ENCODE results near the gene PCDHA13. TPM values are rescaled to one million over a fixed set of nuclear protein-coding genes. Genes with fewer than 3 reads are reported as not detected.
A peak's percentile ranks its signal among the peaks of the same experiment; 100 is the strongest.
"Not testable (repeated sequence)": the region's sequence is repeated elsewhere in the genome, so short reads cannot be mapped to it uniquely, and the experiment has no call there.

The PCDHA13 gene, protein sequence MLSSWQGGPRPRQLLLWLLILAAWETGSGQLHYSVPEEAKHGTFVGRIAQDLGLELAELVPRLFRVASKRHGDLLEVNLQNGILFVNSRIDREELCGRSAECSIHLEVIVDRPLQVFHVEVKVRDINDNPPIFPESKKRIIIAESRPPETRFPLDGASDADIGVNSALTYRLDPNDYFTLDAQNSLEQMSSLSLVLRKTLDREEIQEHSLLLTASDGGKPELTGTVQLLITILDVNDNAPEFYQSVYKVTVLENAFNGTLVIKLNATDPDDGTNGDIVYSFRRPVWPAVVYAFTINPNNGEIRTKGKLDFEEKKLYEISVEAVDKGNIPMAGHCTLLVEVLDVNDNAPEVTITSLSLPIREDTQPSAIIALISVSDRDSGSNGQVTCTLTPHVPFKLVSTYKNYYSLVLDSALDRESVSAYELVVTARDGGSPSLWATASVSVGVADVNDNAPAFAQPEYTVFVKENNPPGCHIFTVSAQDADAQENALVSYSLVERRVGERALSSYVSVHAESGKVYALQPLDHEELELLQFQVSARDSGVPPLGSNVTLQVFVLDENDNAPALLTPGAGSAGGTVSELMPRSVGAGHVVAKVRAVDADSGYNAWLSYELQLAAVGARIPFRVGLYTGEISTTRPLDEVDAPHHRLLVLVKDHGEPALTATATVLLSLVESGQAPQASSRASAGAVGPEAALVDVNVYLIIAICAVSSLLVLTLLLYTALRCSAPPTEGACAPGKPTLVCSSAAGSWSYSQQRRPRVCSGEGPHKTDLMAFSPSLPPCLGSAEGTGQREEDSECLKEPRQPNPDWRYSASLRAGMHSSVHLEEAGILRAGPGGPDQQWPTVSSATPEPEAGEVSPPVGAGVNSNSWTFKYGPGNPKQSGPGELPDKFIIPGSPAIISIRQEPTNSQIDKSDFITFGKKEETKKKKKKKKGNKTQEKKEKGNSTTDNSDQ
- total RNA-seq: not detected

DNA sequence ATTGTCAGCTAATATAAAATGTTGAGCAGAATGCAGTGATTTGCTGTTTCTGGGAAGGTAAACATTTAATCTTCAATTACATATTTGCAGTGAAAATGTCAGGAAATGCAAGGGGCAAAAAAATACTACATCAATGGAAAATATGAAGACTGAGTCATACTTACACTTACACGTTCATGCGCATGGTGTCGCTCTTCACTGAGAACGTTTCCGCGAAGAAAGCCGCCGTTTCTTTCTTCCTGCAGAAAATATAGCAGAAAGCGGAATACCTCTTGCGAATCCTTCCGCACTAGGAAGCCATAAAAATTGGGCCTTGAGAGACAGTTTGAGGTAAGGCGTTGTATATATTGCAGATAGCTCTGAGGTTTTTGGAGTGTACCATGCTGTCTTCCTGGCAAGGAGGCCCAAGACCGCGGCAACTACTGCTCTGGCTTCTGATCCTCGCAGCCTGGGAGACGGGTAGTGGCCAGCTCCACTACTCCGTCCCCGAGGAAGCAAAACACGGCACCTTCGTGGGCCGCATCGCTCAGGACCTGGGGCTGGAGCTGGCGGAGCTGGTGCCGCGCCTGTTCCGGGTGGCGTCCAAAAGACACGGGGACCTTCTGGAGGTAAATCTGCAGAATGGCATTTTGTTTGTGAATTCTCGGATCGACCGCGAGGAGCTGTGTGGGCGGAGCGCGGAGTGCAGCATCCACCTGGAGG lies at the start of gene PCDHA13:
Gene PCDHA13, plus strand, starts transcription at position 236 of the 702 bp plus-strand sequence. Its CDS starts 145 bp downstream, at position 381.
- no peak for DNase-seq (ENCODE audit: low read depth in 2 of 3, low spot score in 2 of 3)

DNA sequence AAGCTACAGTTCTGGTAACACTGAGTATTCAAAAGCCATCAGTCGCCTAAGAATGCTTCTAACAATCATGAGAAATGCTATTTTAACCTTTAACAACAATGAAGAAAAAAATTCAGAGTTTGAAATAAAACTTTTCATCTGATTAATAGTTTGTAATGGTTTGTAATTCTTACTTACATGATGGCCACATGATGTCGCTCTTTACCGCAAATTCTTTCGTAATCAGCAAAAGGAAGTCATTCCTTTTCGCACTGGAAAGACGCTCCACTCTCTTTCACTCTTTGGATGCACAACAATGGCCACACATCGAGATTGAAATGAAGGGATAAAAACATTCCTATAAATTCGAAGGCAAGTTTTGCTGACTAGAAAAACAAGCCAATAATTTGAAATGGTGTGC lies 47.9 kb upstream of the PCDHA13 start, which contains the start of gene PCDHA7:
Gene PCDHA7, plus strand, starts transcription at position 277 of the 400 bp plus-strand sequence. Its CDS starts 115 bp downstream, at position 392.
- no peak for DNase-seq (ENCODE audit: low read depth in 2 of 3, low spot score in 2 of 3)

DNA sequence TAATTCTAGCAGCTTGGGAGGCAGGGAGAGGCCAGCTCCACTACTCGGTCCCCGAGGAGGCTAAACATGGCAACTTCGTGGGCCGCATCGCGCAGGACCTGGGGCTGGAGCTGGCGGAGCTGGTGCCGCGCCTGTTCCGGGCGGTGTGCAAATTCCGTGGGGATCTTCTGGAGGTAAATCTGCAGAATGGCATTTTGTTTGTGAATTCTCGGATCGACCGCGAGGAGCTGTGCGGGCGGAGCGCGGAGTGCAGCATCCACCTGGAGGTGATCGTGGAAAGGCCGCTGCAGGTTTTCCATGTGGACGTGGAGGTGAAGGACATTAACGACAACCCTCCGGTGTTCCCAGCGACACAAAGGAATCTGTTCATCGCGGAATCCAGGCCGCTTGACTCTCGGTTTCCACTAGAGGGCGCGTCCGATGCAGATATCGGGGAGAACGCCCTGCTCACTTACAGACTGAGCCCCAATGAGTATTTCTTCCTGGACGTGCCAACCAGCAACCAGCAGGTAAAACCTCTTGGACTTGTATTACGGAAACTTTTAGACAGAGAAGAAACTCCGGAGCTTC lies 47.4 kb upstream of the PCDHA13 start:
- DNase-seq (ENCODE audit: low read depth in 2 of 3, low spot score in 2 of 3): not testable (repeated sequence)

DNA sequence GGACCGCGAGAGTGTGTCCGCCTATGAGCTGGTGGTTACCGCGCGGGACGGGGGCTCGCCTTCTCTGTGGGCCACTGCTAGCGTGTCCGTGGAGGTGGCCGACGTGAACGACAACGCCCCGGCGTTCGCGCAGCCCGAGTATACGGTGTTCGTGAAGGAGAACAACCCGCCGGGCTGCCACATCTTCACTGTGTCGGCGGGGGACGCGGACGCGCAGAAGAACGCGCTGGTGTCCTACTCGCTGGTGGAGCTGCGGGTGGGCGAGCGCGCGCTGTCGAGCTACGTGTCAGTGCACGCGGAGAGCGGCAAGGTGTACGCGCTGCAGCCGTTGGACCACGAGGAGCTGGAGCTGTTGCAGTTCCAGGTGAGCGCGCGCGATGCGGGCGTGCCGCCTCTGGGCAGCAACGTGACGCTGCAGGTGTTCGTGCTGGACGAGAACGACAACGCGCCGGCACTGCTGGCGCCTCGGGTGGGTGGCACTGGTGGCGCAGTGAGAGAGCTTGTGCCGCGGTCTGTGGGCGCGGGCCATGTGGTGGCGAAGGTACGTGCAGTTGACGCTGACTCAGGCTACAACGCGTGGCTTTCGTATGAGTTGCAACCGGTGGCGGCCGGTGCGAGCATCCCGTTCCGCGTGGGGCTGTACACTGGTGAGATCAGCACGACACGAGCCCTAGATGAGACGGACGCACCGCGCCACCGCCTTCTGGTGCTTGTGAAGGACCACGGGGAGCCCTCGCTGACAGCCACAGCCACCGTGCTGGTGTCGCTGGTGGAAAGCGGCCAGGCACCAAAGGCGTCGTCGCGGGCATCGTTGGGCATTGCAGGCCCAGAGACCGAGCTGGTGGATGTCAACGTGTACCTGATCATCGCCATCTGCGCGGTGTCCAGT lies 46.1 kb upstream of the PCDHA13 start:
- no peak for DNase-seq (ENCODE audit: low read depth in 2 of 3, low spot score in 2 of 3)

DNA sequence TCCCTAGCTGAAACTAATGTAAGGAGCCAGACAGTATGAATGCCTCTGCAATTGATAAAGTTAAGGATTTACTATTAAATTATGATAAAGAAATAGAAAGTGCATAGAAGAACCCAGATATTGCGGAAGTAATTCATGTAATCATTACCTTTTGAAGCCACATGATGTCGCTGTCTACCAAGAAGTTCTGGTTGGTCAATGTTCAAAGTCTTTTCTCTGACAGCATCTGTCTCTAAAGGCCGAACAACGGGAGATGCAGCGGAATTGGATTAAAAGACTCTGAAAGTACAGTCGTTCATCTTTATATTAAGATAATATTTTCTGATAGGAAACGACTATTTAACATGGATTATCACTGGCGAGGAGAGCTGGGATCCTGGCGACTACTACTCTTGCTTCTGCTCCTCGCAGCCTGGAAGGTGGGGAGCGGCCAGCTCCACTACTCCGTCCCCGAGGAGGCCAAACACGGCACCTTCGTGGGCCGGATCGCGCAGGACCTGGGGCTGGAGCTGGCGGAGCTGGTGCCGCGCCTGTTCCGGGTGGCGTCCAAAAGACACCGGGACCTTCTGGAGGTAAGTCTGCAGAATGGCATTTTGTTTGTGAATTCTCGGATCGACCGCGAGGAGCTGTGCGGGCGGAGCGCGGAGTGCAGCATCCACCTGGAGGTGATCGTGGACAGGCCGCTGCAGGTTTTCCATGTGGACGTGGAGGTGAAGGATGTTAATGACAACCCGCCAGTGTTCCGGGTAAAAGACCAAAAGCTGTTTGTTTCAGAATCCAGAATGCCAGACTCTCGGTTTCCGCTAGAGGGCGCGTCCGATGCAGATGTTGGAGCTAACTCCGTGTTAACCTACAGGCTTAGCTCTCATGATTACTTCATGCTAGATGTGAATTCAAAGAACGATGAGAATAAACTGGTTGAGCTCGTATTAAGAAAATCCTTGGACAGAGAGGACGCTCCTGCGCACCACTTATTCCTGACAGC lies 40.7 kb upstream of the PCDHA13 start, which contains the start of gene PCDHA8:
Gene PCDHA8, plus strand, starts transcription at position 210 of the 985 bp plus-strand sequence. Its CDS starts 135 bp downstream, at position 345.
- no peak for DNase-seq (ENCODE audit: low read depth in 2 of 3, low spot score in 2 of 3)

DNA sequence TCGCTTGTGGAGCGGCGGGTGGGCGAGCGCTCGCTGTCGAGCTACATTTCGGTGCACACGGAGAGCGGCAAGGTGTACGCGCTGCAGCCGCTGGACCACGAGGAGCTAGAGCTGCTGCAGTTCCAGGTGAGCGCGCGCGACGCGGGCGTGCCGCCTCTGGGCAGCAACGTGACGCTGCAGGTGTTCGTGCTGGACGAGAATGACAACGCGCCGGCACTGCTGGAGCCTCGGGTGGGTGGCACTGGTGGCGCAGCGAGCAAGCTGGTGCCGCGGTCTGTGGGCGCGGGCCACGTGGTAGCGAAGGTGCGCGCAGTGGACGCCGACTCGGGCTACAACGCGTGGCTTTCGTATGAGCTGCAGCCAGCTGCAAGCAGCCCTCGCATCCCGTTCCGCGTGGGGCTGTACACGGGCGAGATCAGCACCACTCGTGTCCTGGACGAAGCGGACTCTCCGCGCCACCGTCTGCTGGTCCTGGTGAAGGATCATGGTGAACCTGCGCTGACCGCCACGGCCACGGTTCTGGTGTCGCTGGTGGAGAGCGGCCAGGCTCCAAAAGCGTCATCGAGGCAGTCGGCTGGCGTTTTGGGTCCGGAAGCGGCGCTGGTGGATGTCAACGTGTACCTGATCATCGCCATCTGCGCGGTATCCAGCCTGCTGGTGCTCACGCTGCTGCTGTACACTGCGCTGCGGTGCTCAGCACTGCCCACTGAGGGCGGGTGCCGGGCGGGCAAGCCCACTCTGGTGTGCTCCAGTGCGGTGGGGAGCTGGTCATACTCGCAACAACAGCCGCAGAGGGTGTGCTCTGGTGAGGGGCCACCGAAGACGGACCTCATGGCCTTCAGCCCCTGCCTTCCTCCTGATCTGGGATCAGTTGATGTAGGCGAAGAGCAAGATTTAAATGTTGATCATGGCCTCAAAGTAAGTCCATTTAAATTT lies 38.9 kb upstream of the PCDHA13 start:
- DNase-seq (ENCODE audit: low read depth in 2 of 3, low spot score in 2 of 3): no peak

DNA sequence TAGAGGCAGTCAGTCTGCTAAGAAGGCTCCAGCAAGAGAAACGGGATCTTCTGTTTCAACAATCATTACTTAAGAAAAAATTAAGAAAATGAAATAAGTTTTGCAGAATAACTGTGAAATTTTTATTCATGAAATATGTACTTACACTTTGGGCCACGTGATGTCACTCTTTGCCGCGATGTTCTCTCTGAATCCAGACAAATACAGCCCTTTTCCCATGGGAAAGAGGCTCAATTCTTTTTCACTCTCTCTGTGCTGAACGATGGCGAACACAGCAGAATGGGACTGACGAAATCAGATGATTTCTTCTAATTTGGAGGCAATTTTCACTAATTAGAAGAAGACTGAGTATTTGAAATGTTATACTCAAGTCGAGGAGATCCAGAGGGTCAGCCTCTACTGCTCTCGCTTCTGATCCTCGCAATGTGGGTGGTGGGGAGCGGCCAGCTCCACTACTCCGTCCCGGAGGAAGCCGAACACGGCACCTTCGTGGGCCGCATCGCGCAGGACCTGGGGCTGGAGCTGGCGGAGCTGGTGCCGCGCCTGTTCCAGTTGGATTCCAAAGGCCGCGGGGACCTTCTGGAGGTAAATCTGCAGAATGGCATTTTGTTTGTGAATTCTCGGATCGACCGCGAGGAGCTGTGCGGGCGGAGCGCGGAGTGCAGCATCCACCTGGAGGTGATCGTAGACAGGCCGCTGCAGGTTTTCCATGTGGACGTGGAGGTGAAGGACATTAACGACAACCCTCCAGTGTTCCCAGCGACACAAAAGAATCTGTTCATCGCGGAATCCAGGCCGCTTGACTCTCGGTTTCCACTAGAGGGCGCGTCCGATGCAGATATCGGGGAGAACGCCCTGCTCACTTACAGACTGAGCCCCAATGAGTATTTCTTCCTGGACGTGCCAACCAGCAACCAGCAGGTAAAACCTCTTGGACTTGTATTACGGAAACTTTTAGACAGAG lies 33.5 kb upstream of the PCDHA13 start, which contains the start of gene PCDHA9:
Gene PCDHA9, plus strand, starts transcription at position 244 of the 964 bp plus-strand sequence. Its CDS starts 114 bp downstream, at position 358.
- not testable (repeated sequence) for DNase-seq (ENCODE audit: low read depth in 2 of 3, low spot score in 2 of 3)

DNA sequence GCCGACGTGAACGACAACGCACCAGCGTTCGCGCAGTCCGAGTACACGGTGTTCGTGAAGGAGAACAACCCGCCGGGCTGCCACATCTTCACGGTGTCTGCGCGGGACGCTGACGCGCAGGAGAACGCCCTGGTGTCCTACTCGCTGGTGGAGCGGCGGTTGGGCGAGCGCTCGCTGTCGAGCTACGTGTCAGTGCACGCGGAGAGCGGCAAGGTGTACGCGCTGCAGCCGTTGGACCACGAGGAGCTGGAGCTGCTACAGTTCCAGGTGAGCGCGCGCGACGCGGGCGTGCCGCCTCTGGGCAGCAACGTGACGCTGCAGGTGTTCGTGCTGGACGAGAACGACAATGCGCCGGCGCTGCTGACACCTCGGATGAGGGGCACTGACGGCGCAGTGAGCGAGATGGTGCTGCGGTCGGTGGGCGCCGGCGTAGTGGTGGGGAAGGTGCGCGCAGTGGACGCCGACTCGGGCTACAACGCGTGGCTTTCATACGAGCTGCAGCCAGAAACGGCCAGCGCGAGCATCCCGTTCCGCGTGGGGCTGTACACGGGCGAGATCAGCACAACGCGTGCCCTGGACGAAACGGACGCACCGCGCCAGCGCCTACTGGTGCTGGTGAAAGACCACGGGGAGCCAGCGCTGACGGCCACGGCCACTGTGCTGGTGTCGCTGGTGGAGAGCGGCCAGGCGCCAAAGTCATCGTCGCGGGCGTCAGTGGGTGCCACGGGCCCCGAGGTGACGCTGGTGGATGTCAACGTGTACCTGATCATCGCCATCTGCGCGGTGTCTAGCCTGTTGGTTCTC lies 31.9 kb upstream of the PCDHA13 start:
- not testable (repeated sequence) for DNase-seq (ENCODE audit: low read depth in 2 of 3, low spot score in 2 of 3)

DNA sequence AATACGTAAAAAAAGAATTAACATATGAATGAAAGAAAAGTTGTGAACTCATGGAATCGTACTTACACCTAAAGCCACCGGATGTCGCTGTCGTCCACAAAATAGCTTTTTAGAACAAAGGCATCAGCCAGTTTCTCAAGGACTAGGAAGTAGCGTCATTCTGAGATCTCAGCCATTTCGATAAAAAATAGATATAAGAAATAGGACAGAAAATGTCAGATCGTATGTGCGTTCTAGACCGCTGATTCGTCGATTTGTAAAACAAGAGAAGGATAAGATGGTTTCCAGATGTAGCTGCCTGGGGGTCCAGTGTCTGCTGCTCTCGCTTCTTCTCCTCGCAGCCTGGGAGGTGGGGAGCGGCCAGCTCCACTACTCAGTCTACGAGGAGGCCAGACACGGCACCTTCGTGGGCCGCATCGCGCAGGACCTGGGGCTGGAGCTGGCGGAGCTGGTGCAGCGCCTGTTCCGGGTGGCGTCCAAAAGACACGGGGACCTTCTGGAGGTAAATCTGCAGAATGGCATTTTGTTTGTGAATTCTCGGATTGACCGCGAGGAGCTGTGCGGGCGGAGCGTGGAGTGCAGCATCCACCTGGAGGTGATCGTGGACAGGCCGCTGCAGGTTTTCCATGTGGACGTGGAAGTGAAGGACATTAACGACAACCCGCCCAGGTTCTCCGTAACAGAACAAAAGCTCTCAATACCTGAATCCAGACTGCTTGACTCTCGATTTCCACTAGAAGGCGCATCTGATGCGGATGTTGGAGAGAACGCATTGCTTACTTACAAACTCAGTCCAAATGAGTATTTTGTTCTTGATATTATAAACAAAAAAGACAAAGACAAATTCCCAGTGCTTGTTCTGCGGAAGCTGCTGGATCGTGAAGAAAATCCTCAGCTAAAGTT lies 25.9 kb upstream of the PCDHA13 start, which contains the start of gene PCDHA10:
Gene PCDHA10, plus strand, starts transcription at position 126 of the 903 bp plus-strand sequence. Its CDS starts 152 bp downstream, at position 278.
- peak in 1 of 3 donors; percentile 24 for DNase-seq (ENCODE audit: low read depth in 2 of 3, low spot score in 2 of 3)

DNA sequence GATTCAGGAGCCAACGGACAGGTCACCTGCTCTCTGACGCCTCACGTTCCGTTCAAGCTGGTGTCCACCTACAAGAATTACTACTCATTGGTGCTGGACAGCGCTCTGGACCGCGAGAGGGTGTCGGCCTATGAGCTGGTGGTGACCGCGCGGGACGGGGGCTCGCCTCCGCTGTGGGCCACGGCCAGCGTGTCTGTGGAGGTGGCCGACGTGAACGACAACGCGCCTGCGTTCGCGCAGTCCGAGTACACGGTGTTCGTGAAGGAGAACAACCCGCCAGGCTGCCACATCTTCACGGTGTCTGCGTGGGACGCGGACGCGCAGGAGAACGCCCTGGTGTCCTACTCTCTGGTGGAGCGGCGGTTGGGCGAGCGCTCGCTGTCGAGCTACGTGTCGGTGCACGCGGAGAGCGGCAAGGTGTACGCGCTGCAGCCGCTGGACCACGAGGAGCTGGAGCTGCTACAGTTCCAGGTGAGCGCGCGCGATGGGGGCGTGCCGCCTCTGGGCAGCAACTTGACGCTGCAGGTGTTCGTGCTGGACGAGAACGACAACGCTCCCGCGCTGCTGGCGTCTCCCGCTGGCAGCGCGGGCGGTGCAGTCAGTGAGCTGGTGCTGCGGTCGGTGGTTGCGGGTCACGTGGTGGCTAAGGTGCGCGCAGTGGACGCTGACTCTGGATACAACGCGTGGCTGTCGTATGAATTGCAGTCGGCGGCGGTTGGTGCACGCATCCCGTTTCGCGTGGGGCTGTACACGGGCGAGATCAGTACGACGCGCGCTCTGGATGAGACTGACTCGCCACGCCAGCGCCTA lies 24.5 kb upstream of the PCDHA13 start:
- no peak for DNase-seq (ENCODE audit: low read depth in 2 of 3, low spot score in 2 of 3)

DNA sequence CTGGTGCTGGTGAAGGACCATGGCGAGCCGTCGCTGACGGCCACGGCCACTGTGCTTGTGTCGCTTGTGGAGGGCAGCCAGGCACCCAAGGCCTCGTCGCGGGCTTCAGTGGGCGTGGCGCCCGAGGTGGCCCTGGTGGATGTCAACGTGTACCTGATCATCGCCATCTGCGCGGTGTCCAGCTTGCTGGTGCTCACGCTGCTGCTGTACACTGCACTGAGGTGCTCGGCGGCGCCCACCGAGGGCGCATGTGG lies 24.0 kb upstream of the PCDHA13 start:
- no peak for DNase-seq (ENCODE audit: low read depth in 2 of 3, low spot score in 2 of 3)

DNA sequence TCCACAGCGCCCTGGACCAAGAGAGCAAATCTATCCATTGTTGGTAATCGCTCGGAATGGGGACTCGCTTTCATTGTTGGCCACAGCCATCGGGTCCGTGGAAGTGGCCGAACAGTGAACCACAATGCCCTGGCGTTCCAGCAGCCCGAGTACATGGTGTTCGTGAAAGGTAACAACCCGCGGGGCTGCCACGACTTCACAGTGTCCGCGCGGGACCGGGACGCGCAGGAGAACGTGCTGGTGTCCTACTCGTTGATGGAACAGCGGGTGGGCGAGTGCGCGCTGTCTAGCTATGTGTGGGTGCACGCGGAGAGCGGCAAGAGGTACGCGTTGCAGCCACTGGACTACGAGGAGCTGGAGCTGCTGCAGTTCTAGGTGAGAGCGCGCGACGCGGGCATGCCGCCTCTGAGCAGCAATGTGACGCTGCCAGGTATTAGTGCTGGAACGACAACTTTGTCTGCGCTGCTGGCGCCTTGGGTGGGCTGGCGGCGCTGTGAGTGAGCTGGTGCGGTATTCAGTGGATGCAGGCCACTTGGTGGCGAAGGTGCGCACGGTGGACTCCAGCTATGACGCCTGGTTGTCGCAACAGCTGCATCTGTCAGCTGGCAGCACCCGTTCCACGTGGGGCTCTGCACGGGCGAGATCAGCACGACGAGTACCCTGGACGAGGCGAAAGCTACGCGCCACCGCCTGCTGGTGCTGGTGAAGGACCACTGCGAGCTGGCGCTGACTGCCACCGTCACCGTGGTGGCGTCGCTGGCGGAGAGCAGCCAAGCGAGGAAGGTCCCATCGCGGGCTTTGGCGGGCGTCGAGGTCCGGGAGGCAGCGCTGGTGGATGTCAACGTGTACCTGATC lies 19.3 kb upstream of the PCDHA13 start:
- DNase-seq (ENCODE audit: low read depth in 2 of 3, low spot score in 2 of 3): no peak
